Activated T-helper 1 cell treated with anti-CD3 and anti-CD28 coated beads, Interleukin-12 subunit alpha, Interleukin-12 subunit beta, Interleukin-2, Interleukin-4 antibody, amounts not matched to agents 30 ng/mL and 10 ng/mL and 1 ng/mL, durations not matched to agents 14 hours and 24 hours and 36 hours (primary cell): ENCODE results near the gene PCSK5. TPM values are rescaled to one million over a fixed set of nuclear protein-coding genes. Genes with fewer than 3 reads are reported as not detected.
A peak's percentile ranks its signal among the peaks of the same experiment; 100 is the strongest.
"Not testable (repeated sequence)": the region's sequence is repeated elsewhere in the genome, so short reads cannot be mapped to it uniquely, and the experiment has no call there.

Experiments used
- DNase-seq: peaks from one replicate; pipeline ENCODE4 v3.0.0; 2021; ENCODE audit warnings: low spot score
- H3K27ac Mint-ChIP-seq: one replicate; pipeline ENCODE4 v1.8.0; 2021; ENCODE audit warnings: mild to moderate bottlenecking, mixed read lengths
- H3K27me3 Mint-ChIP-seq: one replicate; pipeline ENCODE4 v1.8.0; 2022; ENCODE audit warnings: mild to moderate bottlenecking, moderate library complexity, mixed read lengths; ENCODE audit not compliant: insufficient read depth
- H3K36me3 Mint-ChIP-seq: one replicate; pipeline ENCODE4 v1.8.0; 2021; ENCODE audit warnings: low read depth, mixed read lengths
- H3K4me1 Mint-ChIP-seq: one replicate; pipeline ENCODE4 v1.8.0; 2021; ENCODE audit warnings: low read depth, mixed read lengths
- H3K4me3 Mint-ChIP-seq: one replicate; pipeline ENCODE4 v1.8.0; 2021; ENCODE audit warnings: mild to moderate bottlenecking, moderate library complexity, mixed read lengths
- H3K9me3 Mint-ChIP-seq: one replicate; pipeline ENCODE4 v1.8.0; 2021; ENCODE audit warnings: mixed read lengths
- intact Hi-C: fragments of 100-400 bp; cut with micrococcal nuclease; formaldehyde crosslinking; loops from one replicate; pipeline ENCODE4 v1.15.1; 2024
- total RNA-seq: library from RNA; stranded (reverse); gene quantifications from 2 replicates; pipeline ENCODE4 v1.2.3, GENCODE V29; 2022

The PCSK5 gene
- total RNA-seq, 1 donor from 2014 or later: 3.3 TPM

DNA sequence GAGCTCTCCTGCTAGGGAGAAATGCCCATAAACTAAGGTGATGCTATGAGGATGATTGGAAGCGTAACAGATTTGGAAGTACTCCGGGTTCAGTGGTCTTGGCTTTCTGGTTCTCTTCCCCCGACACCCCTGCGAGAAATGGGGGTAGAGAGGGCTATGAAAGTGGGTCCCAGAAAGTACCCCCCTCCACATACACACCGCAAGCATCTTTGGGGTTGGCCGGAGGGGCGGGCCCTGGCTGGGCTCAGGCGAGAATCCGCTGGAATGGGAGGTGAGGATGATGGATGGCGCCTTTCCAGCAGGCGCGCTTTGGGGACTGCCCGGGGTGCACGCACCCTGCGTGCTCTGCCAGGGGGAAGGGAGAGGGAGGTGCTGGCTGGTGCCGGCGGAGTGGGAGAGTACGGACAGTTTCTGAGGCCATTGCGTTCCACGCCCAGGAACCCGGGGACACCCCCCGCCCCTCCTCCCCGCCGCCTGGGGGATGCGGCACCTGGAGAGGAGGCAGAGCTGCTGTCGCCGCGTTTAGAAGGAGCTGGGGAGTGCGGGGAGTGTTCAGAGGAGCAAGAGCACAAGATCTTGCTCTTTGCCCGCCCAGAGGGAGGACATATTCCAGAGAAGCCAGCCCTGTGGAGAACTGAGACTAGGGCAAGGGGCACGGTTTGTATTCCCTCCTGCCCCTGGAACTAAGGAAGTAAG lies 1.9 kb downstream of the PCSK5 start:
- Mint-ChIP-seq H3K4me3 (peak overlapping the region; percentile 91), H3K4me1 (peaks cover 35% of the 10 kb centered on the region), H3K36me3 (peaks cover 5% of the 10 kb centered on the region), H3K27me3 (peaks cover 36% of the 10 kb centered on the region), H3K9me3 (no peaks in the 10 kb centered on the region), H3K27ac (no peak overlapping the region)
- DNase-seq: peak; percentile 1
- intact Hi-C loops: loop anchor here (5.0 kb wide), 1 partner anchor 500 kb away; the partner anchor contains the start of gene RFK

DNA sequence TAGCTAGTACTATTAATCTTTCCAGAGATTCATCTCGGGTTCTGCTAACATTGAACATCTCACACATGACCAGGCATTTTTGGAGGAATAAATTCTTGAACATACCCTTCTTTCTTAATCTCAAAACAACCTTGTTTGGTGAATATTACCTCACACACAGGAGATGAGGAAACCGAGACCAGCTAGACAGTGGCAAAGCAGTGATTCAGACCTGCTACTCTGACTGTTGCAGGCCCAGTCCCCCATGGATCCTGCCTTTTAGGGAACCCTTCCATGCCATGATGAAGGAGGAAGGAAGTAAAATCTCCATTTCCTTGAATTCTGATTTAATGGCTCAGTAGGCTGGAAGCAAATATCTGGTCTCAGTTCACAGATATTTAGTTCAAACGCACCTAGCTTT lies 2.6 kb downstream of the PCSK5 start:
- no peak overlapping the region for H3K27ac Mint-ChIP-seq
- peak overlapping the region; percentile 91 for H3K4me3 Mint-ChIP-seq
- peaks cover 30% of the 10 kb centered on the region for H3K27me3 Mint-ChIP-seq
- DNase-seq: no peak
- peaks cover 35% of the 10 kb centered on the region for H3K4me1 Mint-ChIP-seq
- intact Hi-C loops: loop anchor here (5.0 kb wide), 1 partner anchor 499 kb away; the partner anchor contains the start of gene RFK
- H3K9me3 Mint-ChIP-seq: no peaks in the 10 kb centered on the region
- peaks cover 5% of the 10 kb centered on the region for H3K36me3 Mint-ChIP-seq

DNA sequence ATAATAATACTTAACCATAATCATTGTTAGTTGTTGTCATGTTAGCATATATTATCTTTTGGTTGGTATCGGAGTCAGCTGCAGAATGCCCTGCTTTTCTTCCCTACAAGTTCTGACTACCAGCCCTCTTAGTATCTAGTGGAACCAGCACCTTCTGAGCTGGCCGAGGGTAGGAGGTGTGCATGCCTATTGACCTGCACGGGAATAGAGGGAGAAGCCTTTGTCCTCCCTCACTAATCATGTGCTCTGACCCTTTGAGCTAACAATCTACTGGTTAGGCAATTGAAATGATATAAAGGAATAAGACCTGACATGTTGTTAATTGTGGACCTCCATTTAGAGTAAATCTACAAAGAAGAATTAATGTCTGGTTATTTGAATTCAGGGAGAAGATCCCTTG lies 4.1 kb downstream of the PCSK5 start:
- Mint-ChIP-seq H3K9me3 (no peaks in the 10 kb centered on the region), H3K36me3 (peaks cover 5% of the 10 kb centered on the region), H3K27me3 (peaks cover 25% of the 10 kb centered on the region), H3K27ac (no peak overlapping the region), H3K4me1 (peaks cover 30% of the 10 kb centered on the region), H3K4me3 (no peak overlapping the region)
- no peak for DNase-seq
- intact Hi-C loops: loop anchor here (5.0 kb wide), 1 partner anchor 498 kb away; the partner anchor contains the start of gene RFK

DNA sequence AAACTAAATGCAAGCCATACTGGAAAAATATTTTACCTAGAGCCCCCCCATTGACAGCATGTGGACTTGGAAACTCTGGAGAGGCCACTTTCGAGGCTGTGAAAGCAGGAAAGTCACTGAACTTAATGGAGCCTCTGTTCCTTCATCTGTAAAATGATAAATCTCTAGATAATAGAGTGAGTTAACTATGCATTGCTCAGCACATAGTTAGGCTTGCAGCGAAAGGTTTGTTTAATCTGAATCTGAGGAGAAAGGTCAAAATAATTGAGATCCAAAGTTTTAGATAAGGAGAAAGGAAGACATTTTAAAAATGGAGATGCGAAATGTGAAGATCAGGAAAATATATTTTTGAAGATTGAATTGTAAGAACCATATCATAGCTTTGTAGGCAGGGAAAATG lies 4.6 kb downstream of the PCSK5 start:
- Mint-ChIP-seq H3K36me3 (peaks cover 5% of the 10 kb centered on the region), H3K4me1 (peaks cover 25% of the 10 kb centered on the region), H3K27ac (no peak overlapping the region), H3K9me3 (no peaks in the 10 kb centered on the region), H3K27me3 (peaks cover 25% of the 10 kb centered on the region), H3K4me3 (no peak overlapping the region)
- intact Hi-C loops: no loop called here
- DNase-seq: no peak

DNA sequence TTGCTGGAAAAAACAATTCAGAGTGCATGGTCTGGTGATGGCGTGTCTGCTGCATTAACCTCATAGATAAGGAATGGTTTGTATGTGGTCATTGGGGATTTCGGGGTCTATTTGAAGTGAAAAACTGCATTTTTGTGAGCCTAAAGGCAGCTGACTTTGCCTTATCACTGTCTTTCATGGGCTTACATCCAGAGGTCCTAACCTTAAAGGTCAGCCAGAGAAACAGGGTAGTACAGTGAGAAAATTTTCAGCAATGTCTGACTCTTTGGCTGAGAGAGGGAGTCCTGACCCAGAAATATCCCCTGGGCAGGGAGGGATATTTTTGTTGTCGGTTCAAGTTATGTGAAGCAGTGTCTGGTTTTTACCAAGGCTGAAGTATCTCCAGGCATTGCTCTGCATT lies 5.7 kb downstream of the PCSK5 start:
- no peak overlapping the region for H3K27ac Mint-ChIP-seq
- H3K36me3 Mint-ChIP-seq: peaks cover 5% of the 10 kb centered on the region
- intact Hi-C loops: no loop called here
- peaks cover 21% of the 10 kb centered on the region for H3K4me1 Mint-ChIP-seq
- H3K9me3 Mint-ChIP-seq: no peaks in the 10 kb centered on the region
- H3K27me3 Mint-ChIP-seq: peaks cover 25% of the 10 kb centered on the region
- DNase-seq: no peak
- H3K4me3 Mint-ChIP-seq: no peak overlapping the region

DNA sequence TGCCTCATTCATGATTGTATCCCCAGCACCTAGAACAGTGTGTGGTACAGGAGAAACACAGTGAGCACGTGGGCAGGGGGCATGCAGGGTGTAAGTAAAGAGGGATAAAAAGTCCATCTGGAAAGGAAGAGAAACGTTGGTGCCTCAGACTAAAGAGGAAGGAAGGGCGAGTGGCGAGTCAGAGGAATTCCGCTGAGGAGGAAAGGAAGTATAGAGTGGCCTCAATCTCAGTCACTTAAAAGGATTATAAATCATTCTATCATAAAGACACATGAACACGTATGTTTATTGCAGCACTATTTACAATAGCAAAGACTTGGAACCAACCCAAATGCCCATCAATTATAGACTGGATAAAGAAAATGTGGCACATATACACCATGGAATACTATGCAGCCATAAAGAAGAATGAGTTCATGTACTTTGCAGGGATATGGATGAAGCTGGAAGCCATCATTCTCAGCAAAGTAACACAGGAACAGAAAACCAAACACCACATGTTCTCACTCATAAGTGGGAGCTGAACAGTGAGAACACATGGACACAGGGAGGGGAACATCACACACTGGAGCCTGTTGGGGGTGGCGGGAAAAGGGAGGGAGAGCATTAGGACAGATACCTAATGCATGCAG lies 10.5 kb downstream of the PCSK5 start:
- intact Hi-C loops, H3K36me3 Mint-ChIP-seq, H3K9me3 Mint-ChIP-seq: not testable (repeated sequence)

DNA sequence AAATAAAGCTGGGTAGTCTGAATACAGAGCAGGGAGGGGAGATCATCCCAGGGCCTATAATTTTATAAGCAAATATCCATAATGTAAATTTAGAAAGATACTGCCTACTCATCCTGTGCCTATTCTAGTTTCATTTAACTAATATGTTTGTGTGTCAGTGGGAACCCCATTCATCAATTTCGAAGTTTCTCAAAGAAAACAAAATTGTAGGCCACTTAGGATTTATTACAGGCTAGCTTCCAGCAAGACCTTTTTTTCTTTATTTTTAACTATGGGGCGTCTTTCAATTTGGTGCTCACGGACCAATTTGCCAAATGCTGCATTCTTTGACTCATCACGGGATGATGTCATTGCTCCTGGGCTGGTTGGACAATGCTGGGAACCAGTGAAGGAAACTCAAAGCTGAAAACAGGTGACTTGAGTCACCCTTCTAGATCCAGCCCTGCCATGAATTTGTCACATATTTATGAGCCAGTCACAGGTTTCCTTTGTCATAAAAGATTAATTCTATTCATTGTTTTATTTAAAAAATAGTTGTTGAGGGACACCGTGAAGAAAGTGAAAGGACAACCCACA lies 13.4 kb downstream of the PCSK5 start:
- no peak overlapping the region for H3K27ac Mint-ChIP-seq
- no peak for DNase-seq
- H3K4me1 Mint-ChIP-seq: no peaks in the 10 kb centered on the region
- H3K9me3 Mint-ChIP-seq: no peaks in the 10 kb centered on the region
- no peak overlapping the region for H3K4me3 Mint-ChIP-seq
- intact Hi-C loops: no loop called here
- no peaks in the 10 kb centered on the region for H3K36me3 Mint-ChIP-seq
- no peaks in the 10 kb centered on the region for H3K27me3 Mint-ChIP-seq

More for the DNA sequence above, 10.5 kb downstream of the PCSK5 start:
- not testable (repeated sequence) for H3K27ac Mint-ChIP-seq, H3K4me3 Mint-ChIP-seq, H3K4me1 Mint-ChIP-seq, DNase-seq, H3K27me3 Mint-ChIP-seq

DNA sequence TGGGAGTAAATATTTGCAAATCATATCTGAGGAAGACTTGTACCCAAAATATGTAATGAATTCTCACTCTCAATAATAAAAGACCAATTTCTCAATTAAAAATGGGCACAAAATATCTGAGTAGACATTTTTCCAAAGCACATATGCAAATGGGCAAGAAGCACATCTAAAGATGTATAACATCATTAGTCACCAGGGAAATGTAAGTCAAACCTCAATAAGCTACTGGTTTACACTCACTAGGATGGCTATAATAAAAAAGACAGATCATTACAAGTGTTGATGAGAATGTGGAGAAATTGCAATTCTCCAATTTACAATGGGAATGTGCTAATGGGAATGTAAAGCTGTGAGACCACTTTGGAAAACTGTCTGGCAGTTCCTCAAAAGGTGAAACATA lies 13.9 kb downstream of the PCSK5 start:
- H3K27ac Mint-ChIP-seq: no peak overlapping the region

DNA sequence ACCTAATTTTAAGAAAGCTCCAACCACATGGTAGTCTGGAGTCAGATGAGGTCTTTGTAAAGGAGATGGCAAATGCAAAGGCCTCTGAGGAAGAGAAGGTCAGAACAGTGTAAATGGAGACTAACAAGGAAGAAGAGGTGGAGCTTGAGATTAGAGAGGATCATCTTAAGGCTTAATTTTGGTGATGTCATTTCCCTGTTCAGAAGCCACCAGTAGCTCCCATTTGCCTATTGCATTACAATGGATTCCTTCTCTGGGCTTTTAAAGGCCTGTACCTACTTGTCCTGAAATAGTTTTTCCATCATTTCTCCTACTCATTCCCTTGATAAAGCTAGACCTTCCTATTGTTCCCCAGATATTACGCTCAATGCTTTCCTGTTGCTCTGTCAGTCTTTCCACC lies 16.1 kb downstream of the PCSK5 start:
- no peak overlapping the region for H3K27ac Mint-ChIP-seq

More for the DNA sequence above, 13.9 kb downstream of the PCSK5 start:
- intact Hi-C loops: no loop called here
- Mint-ChIP-seq H3K9me3 (no peaks in the 10 kb centered on the region), H3K4me1 (no peaks in the 10 kb centered on the region), H3K36me3 (no peaks in the 10 kb centered on the region), H3K4me3 (no peak overlapping the region), H3K27me3 (no peaks in the 10 kb centered on the region)
- DNase-seq: no peak

DNA sequence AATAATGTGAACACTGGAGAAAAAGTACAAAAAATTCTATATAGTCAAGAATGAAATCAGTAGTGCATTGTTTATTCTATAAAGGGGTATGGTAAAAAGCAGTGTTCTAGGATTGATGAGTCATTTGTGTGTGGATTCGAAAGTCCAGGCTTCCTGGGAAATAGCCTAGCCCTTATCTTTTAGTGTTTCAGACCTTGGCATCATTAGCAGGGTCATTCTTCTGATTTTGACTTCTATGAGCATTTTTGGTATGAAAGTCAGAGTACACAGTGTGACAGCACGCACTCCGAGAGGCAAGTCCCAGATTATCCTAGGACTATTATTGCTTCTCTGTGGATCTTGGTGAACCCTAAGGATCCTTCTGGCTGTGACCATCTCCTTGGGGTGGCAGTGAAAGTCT lies 16.9 kb downstream of the PCSK5 start:
- Mint-ChIP-seq H3K4me1 (no peaks in the 10 kb centered on the region), H3K27ac (no peak overlapping the region), H3K9me3 (no peaks in the 10 kb centered on the region), H3K4me3 (no peak overlapping the region), H3K36me3 (peaks cover 2% of the 10 kb centered on the region), H3K27me3 (no peaks in the 10 kb centered on the region)
- no peak for DNase-seq
- intact Hi-C loops: no loop called here

More for the DNA sequence above, 16.1 kb downstream of the PCSK5 start:
- Mint-ChIP-seq H3K9me3 (no peaks in the 10 kb centered on the region), H3K4me3 (no peak overlapping the region), H3K4me1 (no peaks in the 10 kb centered on the region), H3K27me3 (no peaks in the 10 kb centered on the region), H3K36me3 (no peaks in the 10 kb centered on the region)
- intact Hi-C loops: no loop called here
- DNase-seq: no peak

DNA sequence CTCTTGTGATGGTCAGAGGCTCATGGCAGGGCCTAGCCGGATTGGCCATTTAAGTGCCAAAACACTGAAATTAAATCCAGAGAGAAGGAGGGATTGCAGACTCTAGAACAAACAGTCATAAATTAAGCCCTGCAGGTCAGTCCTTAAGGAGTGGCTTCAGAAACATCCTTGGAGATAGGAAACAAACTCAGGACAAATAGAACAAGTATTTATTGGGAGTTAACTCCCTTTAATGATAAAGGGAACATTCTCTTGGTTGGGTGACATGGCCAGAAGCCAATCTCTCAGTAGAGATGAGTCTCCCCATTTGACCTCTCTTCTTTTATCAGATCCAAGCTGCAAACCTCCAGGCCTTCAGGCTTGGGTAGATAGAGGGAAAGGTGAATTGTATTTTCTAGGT lies 17.4 kb downstream of the PCSK5 start:
- intact Hi-C loops: no loop called here
- Mint-ChIP-seq H3K27ac (no peak overlapping the region), H3K9me3 (no peaks in the 10 kb centered on the region), H3K27me3 (no peaks in the 10 kb centered on the region), H3K4me3 (no peak overlapping the region), H3K36me3 (peaks cover 2% of the 10 kb centered on the region), H3K4me1 (no peaks in the 10 kb centered on the region)
- DNase-seq: no peak

DNA sequence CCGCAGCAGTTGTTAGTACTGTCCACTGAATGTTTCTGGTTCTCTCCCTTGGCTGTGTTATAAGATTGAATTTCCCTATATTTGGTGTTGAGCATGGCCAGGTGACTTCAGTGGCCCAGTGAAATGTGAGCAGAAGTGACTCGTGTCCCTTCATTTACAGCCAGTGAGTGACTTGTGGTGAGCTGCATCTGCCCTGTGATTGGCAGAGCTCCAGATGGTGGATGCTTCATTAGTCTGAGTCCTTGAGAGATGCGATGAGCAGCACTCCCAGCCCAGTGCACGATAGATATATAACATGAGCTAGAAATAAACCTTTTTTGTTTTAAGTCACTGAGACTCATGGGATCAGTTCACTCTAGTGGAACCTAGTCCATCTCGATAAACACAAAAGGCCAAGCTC lies 19.3 kb downstream of the PCSK5 start:
- no peaks in the 10 kb centered on the region for H3K4me1 Mint-ChIP-seq

DNA sequence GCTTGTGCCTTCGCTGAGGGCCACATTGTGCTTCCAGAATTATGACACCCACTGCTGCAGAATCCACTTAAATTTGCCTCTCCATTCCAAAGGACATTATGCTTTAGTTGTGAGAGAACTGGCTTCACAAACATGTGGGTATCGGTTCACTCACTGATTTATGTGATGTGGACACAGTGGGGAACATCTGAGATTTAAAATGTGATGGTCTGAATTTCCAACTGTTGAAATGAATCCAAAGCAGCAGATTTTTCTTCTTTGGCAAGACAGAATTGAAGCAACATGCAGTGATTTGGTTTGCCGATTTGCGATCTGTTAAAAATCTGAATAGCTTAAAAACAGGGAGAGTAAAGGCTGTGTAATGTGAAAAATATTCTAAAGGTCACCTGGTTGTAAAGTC lies 20.3 kb downstream of the PCSK5 start:
- Mint-ChIP-seq H3K27ac (no peak overlapping the region), H3K4me1 (no peaks in the 10 kb centered on the region), H3K4me3 (no peak overlapping the region), H3K9me3 (no peaks in the 10 kb centered on the region), H3K27me3 (no peaks in the 10 kb centered on the region), H3K36me3 (peaks cover 2% of the 10 kb centered on the region)
- intact Hi-C loops: no loop called here
- no peak for DNase-seq

More for the DNA sequence above, 19.3 kb downstream of the PCSK5 start:
- no peak for DNase-seq
- Mint-ChIP-seq H3K27ac (no peak overlapping the region), H3K4me3 (no peak overlapping the region), H3K27me3 (no peaks in the 10 kb centered on the region), H3K36me3 (peaks cover 2% of the 10 kb centered on the region), H3K9me3 (no peaks in the 10 kb centered on the region)
- intact Hi-C loops: no loop called here
